Right renal pelvis (tissue), 4 donors: ENCODE results near the gene HYCC1. TPM values are rescaled to one million over a fixed set of nuclear protein-coding genes. Genes with fewer than 3 reads are reported as not detected.
"Not testable (repeated sequence)": the region's sequence is repeated elsewhere in the genome, so short reads cannot be mapped to it uniquely, and the experiment has no call there.

ENCODE experiments used
- DNase-seq, 4 donors: peaks; one replicate each; pipeline ENCODE4 v3.0.0-alpha.2; 2013; ENCODE audit warnings: low read depth in 4 of 4, low spot score in 3 of 4, missing footprints in 1 of 4
- polyA plus RNA-seq, 4 donors: library from polyadenylated mRNA; unstranded; fragments of 120-200 nt; gene quantifications; one replicate each; pipeline ENCODE4 v1.2.1, GENCODE V29; 2013; ENCODE audit not compliant: insufficient read length in 4 of 4

Gene HYCC1
- 10 to 100 TPM; 21.4 to 28.0 (median 24.7) TPM for polyA plus RNA-seq

GRCh38 chr7:23013715-23014649 lies at the start of gene HYCC1:
Gene HYCC1, minus strand, starts transcription at chr7:23014130. Its CDS starts 23,019 bp downstream, at chr7:22991111.
- DNase-seq = peak; percentile 94 to 97 (median 96)

DNA sequence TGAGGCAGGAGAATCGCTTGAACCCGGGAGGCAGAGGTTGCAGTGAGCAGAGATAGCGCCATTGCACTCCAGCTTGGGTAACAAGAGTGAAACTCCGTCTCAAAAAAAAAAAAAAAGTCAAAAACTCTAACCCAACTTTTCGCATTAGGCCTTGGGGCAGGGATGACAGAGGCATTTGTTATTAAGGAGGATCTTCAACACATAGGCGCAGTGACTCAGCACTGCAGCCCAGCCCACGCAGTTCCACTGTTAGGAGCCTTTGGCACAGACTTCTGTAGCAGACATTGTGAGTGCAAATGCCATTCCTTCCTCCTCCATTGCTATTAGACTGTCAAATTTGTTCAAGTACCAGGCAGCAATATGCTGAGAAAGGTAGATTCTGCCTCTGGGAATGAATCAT lies 48.5 kb upstream of the HYCC1 start:
- no peak for DNase-seq

DNA sequence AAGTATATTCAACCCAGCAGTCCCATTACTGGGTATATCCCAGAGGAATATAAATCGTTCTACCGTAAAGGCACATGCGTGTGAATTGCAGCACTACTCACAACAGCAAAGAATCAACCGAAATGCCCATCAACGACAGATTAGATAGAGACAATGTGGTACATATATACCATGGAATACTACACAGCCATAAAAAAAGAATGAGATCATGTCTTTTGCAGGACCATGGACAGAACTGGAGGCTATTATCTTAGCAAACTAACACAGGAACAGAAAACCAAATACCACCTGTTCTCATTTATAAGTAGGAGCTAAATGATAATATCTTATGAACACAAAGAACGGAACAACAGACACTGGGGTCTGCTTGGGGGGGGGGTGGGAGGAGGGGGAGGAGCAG lies 47.4 kb upstream of the HYCC1 start:
- no peak for DNase-seq

GRCh38 chr7:23058408-23059096 lies 44.6 kb upstream of the HYCC1 start:
- DNase-seq = no peak

DNA sequence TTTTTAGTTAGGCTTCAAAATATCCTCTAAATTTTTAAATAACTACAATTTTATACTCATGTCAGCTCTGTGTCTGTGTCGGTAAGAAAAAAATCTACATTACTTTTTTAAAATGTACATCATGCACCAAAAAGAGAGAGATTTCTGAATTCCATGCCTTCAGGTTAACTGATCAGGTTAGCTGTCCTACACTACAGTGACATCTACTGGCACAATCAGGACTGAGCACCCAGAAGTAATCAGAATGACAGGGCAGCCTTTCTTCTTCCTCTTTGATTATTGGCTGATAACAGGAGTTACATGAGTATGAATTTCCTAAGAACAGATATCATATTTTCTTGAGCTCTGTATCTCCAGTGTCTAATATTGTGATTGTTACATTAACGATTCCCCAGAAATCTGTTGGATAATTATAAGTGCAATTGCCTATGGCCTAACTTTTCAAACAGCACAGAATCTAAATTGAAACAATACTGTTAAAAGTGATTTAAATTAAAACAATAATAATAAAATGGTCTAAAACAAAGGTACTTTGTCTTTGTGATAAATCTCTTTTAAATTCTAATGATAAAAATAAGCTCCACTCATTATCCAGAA lies 41.8 kb upstream of the HYCC1 start:
- DNase-seq = peak; percentile 3 to 28 (median 16)

DNA sequence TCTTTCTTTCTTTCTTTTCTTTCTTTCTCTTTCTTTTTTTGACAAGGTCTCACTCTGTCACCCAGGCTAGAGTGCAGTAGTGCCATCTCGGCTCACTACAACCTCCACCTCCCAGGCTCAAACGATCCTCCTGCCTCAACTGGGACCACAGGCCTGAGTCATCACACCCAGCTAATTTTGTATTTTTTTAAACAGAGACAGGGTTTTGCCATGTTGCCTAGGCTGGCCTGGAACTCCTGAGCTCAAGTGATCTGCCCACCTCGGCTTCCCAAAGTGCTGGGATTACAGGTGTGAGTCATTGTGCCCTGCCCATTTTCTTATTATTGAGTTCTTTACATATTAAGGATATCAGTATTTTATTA lies 37.2 kb upstream of the HYCC1 start:
- DNase-seq = not testable (repeated sequence)

DNA sequence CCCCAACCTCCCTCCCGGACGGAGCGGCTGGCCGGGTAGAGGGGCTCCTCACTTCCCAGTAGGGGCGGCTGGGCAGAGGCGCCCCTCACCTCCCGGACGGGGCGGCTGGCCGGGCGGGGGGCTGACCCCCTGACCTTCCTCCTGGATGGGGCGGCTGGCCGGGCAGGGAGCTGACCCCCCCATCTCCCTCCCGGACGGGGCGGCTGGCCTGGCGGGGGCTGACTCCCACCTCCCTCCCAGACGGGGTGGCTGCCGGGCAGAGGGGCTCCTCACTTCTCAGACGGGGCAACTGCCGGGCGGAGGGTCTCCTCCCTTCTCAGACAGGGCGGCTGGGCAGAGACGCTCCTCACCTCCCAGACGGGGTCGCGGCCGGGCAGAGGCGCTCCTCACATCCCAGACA lies 32.4 kb upstream of the HYCC1 start:
- not testable (repeated sequence) for DNase-seq

- DNase-seq = not testable (repeated sequence)
These were observed 31.2 kb upstream of the HYCC1 start for GRCh38 chr7:23045086-23045485.

DNA sequence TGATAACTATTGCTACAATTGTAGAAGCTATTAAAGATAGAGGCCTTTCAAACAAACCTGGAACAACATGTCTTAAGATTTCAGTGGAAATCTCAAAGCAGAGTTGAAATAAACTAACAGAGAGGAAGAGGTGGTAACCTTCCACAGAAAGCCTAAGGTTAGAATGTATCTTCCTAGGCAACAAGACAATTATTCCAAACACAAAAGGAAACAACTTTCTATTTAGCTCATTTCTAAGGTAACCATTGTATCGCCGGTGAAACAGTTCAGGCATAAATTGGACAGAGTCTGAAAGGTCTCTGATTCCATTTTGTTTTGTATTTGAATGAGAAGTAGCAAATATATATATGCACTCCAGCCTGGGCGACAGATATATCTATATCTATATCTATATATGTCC lies 30.7 kb upstream of the HYCC1 start:
- DNase-seq = no peak

GRCh38 chr7:23043441-23043840 lies 29.5 kb upstream of the HYCC1 start:
- DNase-seq = no peak

GRCh38 chr7:23039674-23040073 lies 25.7 kb upstream of the HYCC1 start:
- not testable (repeated sequence) for DNase-seq

DNA sequence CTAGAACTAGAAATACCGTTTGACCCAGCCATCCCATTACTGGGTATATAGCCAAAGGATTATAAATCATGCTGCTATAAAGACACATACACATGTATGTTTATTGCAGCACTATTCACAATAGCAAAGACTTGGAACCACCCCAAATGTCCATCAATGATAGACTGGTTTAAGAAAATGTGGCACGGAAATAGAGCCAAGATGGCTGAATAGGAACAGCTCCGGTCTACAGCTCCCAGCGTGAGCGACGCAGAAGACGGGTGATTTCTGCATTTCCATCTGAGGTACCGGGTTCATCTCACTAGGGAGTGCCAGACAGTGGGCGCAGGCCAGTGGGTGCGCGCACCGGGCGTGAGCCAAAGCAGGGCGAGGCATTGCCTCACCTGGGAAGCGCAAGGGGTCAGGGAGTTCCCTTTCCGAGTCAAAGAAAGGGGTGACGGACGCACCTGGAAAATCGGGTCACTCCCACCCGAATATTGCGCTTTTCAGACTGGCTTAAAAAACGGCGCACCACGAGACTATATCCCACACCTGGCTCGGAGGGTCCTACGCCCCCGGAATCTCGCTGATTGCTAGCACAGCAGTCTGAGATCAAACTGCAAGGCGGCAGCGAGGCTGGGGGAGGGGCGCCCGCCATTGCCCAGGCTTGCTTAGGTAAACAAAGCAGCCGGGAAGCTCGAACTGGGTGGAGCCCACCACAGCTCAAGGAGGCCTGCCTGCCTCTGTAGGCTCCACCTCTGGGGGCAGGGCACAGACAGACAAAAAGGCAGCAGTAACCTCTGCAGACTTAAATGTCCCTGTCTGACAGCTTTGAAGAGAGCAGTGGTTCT lies 21.8 kb upstream of the HYCC1 start:
- DNase-seq = not testable (repeated sequence)

GRCh38 chr7:23027261-23027660 lies 13.3 kb upstream of the HYCC1 start:
- DNase-seq = no peak

DNA sequence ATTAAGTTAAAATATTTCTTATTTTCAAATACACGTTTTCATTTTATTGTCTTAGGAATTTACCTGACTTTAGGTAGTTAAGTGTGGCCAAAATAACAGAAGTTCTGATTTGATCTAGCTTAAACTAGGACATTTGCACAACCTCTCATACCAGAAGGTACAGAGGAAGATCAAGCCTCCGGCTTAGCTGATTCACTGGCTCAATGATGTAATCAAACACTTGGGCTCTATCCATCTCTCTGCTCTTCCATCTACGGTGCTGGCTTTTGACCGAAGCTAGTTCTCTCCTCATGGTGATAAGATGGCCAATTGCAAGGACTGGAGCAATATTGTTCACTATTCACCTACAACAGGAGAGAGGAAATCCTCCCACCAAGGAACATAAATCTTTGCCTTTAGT lies 12.2 kb upstream of the HYCC1 start:
- no peak for DNase-seq

- DNase-seq = no peak
These were observed 10.5 kb upstream of the HYCC1 start for GRCh38 chr7:23024454-23024853.

GRCh38 chr7:23022851-23023250 lies 8.9 kb upstream of the HYCC1 start:
- no peak for DNase-seq

GRCh38 chr7:23022258-23022769 lies 8.4 kb upstream of the HYCC1 start:
- DNase-seq = peak in 1 of 4 donors; percentile 48

DNA sequence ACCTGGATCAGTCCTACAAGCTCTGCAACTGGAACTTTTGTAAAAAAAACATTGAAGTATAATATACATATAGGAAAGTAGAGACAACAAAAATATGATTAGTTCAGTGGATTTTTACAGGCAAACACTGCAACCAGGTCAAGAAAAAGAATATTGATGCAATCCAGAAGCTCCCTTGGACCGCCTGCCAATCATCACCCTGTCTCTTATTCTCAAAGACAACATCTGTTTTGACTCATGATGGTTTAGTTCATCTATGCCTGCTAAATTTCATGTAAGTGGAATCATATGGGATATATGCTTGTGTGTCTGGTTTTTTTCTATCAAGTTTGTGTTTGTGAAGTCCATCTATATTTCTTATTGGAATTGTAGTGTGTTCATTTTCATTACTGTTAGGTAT lies 7.7 kb upstream of the HYCC1 start:
- DNase-seq = no peak

GRCh38 chr7:23020742-23021401 lies 6.9 kb upstream of the HYCC1 start:
- DNase-seq = no peak

DNA sequence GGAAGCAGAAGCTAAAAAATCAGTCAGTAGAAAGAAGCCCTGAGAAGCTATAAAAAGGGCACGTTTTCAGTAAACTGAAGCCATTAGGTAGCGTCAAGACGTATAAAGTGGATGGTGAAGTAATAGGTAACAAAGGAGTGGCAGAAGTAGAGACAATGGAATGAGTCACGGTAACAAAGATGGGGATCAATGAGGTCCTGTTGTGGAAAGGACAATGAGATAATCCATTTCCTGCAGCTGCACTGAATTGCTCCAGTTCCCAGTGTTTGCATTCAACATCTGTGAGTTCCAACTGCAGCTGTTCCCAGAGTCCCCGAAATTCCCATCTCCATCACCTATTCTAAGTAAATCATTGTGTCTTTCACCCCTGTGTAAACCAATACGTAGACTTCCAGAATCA lies 4.8 kb upstream of the HYCC1 start:
- no peak for DNase-seq
